ENCODE results near the gene AQR.

The AQR gene

GRCh38 chr15:34879107-34879506, 90.4 kb downstream of the AQR start:
- DNase-seq (ENCODE audit: low read depth) = no peak

DNA sequence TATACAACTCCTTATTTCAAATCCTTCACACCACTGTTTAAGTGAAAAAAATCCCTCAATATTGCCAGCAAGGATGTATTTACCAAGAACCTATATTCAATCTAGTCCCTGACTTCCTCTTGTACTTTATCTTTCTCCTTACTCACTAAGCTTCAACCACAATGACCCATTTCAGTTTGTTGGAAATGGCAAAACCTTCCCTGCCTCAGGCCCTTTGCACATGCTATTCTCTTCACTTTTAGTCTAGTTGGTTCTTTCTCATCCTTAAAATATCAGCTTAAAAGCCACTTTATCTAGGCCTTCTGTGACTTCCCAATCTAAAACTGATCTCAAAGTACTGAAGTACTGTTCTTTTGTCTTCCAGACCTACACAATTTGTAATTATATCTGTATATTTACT, 92.9 kb downstream of the AQR start:
- DNase-seq (ENCODE audit: low read depth) = no peak

GRCh38 chr15:34869110-34869509, 100.4 kb downstream of the AQR start:
- no peak for DNase-seq (ENCODE audit: low read depth)

GRCh38 chr15:34865531-34865930, 104.0 kb downstream of the AQR start:
- no peak for DNase-seq (ENCODE audit: low read depth)

DNA sequence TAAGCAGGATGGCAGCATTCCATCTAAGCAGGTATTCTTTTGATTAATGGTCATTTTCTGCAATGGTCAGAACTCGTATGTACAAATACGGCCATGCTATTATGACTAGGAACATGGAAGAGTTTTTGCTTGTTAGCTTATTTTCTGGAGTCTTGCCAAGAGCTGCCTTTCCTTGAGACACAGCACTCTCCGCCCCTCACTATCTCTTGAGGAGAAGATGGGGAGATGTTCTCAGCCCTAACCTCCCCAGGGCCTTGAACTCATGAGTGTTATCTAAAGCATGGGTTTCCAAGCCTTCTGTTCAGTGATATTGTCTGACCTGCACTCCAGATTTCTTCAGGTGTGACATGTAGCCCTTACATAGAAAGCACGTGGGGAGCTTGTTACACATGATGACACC, 108.3 kb downstream of the AQR start:
- no peak for DNase-seq (ENCODE audit: low read depth)

DNA sequence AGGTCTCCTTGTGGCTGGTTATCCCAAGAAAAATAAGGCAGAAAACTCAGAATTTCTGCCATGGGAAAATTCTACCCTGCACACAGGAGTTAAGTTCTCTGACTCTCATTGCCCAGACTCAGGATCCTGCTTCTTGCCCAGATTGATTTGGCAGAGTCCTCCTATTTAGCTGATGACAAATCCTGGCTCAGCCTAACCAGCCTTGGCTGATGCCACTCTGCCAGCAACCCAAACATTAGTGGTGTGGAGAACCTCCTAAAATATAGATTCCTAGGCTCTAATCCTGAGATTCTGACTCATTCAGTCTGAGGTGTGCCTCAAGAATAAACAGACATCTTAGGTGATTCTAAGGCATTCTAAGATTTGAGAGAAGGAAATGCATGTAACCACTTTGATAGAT, 113.6 kb downstream of the AQR start:
- DNase-seq (ENCODE audit: low read depth) = no peak

- DNase-seq (ENCODE audit: low read depth) = no peak
These were observed 114.1 kb downstream of the AQR start for GRCh38 chr15:34855413-34855812.

- no peak for DNase-seq (ENCODE audit: low read depth)
These were observed 115.3 kb downstream of the AQR start for GRCh38 chr15:34854232-34854631.

DNA sequence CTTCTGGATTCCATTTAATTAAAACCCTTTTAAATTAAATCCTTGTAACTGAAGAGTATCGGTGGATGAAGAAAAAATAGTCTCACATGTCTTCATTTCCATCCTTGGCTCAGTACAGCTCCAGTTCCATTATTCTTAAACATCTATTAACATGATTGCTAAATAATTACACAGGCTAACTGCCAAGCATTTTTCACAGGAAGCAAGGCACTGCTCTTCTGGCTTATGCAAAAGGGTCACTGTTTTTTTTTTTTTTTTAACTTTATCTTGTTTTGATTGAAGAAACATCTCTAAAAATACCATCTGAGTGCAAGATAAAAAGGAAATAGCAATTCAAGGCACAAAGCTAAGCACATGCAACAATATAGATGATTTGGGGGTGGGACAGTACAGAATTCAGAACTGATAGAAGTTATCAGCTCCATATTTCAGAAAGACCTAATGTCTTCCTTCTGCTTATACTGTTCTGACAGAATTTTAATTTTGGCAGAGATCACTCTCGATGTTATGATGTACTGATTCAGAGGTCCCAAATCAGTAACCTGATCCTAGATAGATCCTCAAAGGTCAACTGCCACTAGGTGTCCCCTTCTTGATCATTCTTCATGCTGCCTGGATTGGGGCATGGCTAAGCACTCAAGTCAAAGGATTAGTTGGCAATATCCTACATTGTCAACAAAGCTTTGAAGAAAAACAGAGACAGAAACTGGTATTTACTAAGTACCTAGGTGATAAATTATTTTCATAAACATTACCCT, 116.4 kb downstream of the AQR start:
- no peak for DNase-seq (ENCODE audit: low read depth)

GRCh38 chr15:34851751-34852150, 117.8 kb downstream of the AQR start:
- no peak for DNase-seq (ENCODE audit: low read depth)

DNA sequence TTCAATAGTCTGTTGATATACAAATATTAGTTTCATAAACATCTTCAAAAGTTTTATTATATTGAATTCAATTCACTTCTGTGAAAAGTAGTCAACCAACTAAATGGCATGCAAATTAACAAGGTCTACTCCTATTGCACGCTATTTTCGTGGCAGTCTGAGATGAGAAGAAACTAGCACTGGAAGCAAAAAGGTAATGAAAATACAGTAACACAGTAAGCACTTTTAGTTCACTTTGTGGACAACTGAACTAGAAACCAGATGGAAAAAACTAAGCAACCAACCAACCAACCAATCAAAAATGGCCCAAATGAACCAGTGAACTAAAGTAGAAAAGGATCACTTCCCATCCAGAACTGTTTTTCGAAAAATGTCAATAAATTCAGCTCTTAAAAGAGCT, 118.5 kb downstream of the AQR start:
- no peak for DNase-seq (ENCODE audit: low read depth)

DNA sequence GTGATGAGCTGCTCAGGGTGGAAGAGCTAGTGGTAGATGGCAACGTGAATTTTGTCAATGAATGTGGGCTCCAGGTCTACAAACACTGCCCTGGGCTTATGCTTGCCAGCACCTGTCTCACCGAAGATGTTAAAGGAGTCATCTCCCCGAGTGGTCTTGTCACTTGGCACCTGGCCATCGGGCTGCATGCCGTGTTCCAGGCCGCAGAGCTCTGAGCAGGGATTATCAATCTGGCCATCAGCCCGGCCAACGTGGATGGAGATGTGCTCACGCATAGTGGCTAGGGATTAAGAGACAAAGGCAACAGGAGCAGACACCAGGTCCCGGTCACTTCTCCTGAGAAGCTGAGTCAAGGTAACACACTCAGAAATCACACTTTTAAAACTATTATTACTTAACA, 119.4 kb downstream of the AQR start:
- DNase-seq (ENCODE audit: low read depth) = no peak

- DNase-seq (ENCODE audit: low read depth) = no peak
These were observed 120.1 kb downstream of the AQR start for GRCh38 chr15:34849364-34849959.

DNA sequence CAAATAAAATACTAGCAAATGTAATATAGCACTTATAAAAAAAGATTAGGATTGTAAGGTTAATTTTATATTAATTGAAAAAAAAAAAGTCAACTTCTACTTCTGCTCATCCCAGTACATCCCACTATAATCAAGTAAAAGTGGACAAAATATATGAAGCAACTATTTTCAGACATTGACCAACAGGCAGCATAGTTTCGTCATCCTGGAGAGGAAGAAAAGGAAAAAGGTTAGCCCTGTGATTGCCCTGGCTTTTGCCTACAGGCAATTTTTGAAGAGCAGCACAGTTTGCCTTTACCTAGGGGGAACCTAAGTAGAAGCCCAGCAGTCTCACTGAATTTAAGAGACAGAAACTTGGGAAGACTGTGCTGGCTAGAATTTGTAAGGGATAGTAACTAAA, 121.9 kb downstream of the AQR start:
- no peak for DNase-seq (ENCODE audit: low read depth)

- no peak for DNase-seq (ENCODE audit: low read depth)
These were observed 128.2 kb downstream of the AQR start for GRCh38 chr15:34841262-34841725.

DNA sequence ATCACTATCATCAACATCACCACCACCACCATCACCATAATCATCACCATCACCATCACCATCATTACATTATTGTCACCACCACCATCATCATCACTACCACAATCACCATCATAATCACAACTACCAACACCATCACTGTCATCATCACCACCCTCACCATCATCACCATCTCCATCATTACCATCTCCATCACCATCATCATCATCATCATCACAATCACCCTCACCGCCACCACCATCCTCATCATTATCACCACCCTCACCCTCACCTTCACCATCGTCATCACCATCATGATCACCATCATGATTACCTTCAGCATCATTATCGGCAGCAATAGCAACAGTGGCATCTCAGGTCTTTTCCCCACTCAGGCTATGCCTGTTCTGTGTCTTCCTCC, 131.3 kb downstream of the AQR start:
- no peak for DNase-seq (ENCODE audit: low read depth)

- no peak for DNase-seq (ENCODE audit: low read depth)
These were observed 132.1 kb downstream of the AQR start for GRCh38 chr15:34837246-34838016.

GRCh38 chr15:34828145-34828911, 141.2 kb downstream of the AQR start:
- DNase-seq (ENCODE audit: low read depth) = no peak

- no peak for DNase-seq (ENCODE audit: low read depth)
These were observed 147.7 kb downstream of the AQR start for GRCh38 chr15:34821831-34822230.

GRCh38 chr15:34820110-34820509, 149.4 kb downstream of the AQR start:
- no peak for DNase-seq (ENCODE audit: low read depth)

- no peak for DNase-seq (ENCODE audit: low read depth)
These were observed 151.0 kb downstream of the AQR start for GRCh38 chr15:34818526-34818925.

DNA sequence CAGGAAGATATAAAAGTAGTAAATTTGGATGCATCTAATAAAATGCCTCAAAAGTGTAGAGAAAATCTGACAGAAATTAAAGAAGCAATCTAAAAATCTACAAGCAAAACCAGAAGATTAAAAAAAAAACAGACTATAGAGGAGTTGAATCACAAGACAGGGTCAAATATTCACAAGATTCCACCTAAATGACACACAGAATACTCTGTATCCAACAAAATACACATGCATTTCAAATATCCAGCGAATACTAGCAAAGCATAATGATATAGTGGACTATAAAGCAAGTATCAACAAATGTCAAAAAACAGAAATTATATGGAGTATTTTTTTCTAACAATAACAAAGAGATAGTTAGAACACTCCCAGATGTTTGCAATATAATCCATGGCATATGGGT, 153.7 kb downstream of the AQR start:
- DNase-seq (ENCODE audit: low read depth) = no peak
